Hematopoietic multipotent progenitor cell (in vitro differentiated cells): Measurements from ENCODE around the gene A2ML1. TPM values are rescaled to one million over a fixed set of nuclear protein-coding genes. Genes with fewer than 3 reads are reported as not detected.
A peak's percentile ranks its signal among the peaks of the same experiment; 100 is the strongest.
"Not testable (repeated sequence)": the region's sequence is repeated elsewhere in the genome, so short reads cannot be mapped to it uniquely, and the experiment has no call there.

Source experiments
- DNase-seq, 3 donors: peaks; one replicate each; pipeline ENCODE4 v3.0.0-alpha.2; 2011 to 2015; ENCODE audit warnings: low read depth in 2 of 3, low spot score in 2 of 3
- total RNA-seq: library from RNA; depleted of rRNA; stranded (reverse); fragments of >200 nt; gene quantifications from one replicate; pipeline ENCODE4 v1.2.3, GENCODE V29; 2012

The A2ML1 gene
- total RNA-seq, 1 donor: under 0.01 TPM

DNA sequence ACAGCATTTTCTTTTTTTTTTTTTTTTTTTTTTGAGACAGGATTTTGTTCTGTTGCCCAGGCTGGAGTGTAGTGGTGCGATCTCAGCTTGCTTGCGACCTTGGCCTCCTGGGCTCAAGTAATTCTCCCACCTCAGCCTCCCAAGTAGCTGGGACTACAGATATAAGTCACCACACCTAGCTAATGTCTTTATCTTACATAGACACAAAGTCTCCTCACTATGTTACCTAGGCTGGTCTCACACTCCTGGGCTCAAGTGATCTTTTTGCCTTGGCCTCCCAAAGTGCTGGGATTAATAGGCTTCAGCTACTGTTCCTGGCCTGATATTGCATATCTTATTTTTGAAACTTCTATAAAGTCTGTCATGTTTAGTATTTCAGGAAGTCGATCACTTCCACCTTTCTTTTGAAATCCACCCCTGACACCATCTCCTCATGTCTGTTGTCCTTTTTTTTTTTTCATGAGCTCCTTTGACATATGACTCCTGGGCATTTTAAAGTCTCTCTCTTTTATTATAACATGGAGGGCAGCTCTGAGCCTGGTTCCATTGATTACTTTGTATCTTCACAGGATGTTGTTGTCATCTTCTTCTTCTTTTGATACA, 5.9 kb upstream of the A2ML1 start:
- DNase-seq: no peak

DNA sequence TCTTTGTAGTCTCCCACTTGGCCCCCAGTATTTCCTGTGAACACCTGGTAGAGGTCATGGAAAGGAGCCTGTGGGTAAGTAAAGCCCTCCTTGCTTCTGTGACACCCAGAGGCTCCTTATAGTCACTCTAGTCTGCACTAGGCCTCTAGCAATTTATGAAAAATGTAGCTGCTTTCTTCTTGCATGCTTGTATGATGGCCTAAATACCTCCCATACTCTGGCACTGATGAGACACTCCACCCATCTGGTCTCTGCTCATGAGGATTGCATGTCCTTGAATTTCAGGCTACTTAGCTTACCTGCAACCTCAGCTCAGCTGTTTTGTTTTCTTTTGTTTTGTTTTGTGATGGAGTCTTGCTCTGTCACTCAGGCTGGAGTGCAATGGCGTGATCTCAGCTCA, 4.6 kb upstream of the A2ML1 start:
- DNase-seq: no peak

- DNase-seq: no peak
Observed at GRCh38 chr12:8818526-8818925, 3.9 kb upstream of the A2ML1 start.

- DNase-seq: no peak
Observed at GRCh38 chr12:8819666-8819980, 2.8 kb upstream of the A2ML1 start.

DNA sequence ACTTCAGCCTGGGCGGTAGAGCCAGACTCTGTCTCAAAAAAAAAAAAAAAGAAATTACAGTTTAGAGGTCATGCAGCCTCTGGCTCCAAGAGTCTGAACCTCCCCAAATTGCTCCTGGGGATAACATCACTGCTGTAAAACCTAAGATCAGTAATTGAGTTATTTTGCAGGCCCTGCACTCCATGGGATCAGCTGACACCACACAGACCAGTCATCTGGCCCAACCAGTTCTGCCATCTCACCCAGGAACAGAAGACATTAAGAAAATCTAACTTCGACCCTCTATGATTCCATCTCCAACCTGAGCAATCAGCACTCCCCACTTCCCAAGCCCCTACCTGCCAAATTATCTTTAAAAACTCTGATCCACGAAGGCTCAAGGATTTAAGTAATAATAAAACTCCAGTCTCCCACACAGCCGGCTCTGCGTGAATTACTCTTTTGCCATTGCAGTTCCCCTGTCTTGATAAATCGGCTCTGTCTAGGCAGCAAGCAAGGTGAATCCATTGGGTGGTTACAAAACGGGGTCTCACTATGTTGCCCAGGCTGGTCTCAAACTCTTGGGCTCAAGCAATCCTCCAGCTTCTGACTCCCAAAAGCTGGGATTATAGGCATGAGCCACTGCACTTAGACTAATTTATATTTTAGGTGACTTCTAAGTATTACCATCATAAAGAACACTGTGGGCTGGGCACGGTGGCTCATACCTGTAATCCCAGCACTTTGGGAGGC, 1.6 kb upstream of the A2ML1 start:
- not testable (repeated sequence) for DNase-seq

- DNase-seq: no peak
Observed at GRCh38 chr12:8821591-8821990, 830 bp upstream of the A2ML1 start.

DNA sequence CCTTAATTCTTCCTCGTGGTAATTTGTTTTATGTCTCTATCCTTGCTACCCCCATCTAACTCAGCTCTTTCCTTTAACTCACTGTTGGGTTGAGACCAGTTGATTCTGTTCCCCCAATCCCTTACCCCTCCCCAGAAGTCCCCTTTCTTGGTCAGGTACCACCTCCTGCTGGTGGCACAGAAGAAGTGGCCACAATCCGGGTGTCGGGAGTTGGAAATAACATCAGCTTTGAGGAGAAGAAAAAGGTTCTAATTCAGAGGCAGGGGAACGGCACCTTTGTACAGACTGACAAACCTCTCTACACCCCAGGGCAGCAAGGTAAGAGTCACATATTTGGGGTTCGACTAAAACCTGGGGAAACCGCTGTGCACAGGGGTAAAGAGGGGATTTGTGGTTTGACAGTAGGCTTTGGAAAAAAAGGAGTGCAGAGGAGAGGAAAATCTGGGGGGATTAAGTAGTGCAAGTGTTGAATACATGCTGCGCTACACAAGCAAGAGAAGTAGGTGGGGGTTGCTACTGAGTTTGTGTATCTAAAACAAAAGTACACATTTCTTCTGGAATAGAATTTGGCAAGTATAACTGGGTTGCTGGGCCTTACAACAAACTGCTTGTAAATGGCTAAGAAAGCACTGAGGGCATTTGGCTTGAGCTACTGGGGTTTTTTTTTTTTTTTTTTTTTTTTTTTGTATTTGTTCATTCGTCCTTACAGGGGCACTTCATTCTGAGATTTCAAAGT, 1.3 kb downstream of the A2ML1 start:
- DNase-seq: peak in 2 of 3 donors; percentile 35 to 54

DNA sequence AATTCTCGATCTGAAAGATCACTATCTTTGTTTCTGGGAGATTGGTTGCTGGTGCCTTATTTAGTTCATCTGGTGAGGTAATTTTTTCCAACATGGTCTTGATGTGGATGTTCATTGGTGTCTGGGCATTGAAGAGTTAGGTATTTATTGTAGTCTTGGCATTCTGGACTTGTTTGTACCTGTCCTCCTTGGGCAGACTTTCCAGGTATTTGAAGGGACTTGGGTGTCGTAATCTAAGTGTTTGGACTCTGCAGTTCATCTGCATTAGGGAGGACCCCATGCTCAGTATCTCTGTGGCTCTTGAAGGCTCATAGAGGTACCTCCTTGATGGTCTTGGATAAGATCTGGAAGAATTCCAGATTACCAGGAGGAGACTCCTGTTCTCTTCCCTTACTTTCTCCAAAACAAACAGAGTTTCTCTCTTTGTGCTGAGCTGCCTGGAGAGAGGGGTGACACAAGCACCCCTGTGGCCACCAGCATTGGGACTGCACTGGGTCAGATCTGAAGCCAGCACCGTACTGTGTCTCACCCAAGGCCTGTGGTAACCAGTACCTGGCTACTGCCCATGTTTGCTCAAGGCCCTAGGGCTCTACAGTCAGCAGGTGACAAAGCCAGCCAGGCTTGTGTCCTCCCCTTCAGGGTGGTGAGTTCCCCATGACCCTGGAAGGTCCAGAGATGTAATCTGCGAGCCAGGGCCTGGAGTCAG, 5.3 kb downstream of the A2ML1 start:
- no peak for DNase-seq

- peak in 1 of 3 donors; percentile 35 for DNase-seq
Observed at GRCh38 chr12:8828257-8829124, 6.1 kb downstream of the A2ML1 start.

DNA sequence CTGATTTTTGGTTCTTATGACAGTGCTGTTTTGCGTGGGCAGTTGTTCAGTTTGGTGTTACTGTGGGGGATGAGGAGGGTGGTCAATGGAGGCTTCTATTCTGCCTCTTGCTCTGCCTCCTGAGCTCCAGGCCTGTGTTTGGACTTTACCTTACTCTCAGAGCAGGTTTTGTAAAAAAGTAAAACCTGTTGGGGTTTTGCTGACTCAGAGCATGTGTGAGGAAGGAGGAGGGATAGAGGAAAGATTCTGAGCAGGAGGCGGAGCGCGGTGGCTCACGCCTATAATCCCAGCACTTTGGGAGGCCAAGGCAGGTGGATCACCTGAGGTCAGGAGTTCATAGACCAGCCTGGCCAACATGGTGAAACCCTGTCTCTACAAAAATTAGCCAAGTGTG, 6.7 kb downstream of the A2ML1 start:
- DNase-seq: no peak

GRCh38 chr12:8829621-8830020, 7.2 kb downstream of the A2ML1 start:
- no peak for DNase-seq

- DNase-seq: no peak
Observed at GRCh38 chr12:8831116-8831515, 8.7 kb downstream of the A2ML1 start.

DNA sequence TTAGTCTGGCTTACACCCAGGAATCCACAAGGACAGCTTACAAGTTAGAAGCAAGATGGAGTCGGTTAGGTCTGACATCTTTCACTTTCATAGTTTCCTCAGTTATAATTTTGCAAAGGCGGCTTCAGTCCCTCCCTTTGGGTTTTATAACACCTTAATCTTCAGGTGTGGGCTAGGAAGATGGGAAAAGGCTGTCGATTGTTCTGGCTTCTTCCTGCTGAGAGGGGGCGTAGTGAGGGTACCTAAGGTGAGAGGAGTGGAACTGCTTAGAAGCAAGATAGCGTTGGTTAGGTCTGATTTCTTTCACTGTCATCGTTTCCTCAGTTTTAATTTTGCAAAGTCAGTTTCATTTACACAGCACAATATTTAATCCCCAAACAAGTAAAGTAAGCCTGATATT, 10.1 kb downstream of the A2ML1 start:
- DNase-seq: no peak

DNA sequence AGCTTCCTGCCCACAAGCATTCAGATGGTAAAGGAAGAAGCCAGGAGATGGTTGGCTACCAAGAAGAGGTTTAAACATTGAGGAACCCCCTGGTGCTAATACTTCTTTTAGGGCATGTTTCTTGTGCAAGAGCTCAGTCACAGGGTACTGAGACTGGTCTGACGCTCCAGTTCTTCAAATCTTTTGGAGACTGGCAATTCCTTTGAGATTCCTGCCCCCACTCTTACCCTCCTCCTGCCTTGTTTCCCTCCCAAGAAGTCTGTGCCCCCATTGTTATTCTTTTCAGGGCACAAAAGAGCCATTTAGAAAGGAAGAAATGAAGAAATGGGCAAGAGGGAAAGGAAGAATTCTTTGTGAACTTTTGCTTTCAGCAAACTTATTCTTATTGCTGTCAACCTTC, 11.8 kb downstream of the A2ML1 start:
- no peak for DNase-seq

- no peak for DNase-seq
Observed at GRCh38 chr12:8837291-8837690, 14.9 kb downstream of the A2ML1 start.

GRCh38 chr12:8840321-8840720, 17.9 kb downstream of the A2ML1 start:
- no peak for DNase-seq

DNA sequence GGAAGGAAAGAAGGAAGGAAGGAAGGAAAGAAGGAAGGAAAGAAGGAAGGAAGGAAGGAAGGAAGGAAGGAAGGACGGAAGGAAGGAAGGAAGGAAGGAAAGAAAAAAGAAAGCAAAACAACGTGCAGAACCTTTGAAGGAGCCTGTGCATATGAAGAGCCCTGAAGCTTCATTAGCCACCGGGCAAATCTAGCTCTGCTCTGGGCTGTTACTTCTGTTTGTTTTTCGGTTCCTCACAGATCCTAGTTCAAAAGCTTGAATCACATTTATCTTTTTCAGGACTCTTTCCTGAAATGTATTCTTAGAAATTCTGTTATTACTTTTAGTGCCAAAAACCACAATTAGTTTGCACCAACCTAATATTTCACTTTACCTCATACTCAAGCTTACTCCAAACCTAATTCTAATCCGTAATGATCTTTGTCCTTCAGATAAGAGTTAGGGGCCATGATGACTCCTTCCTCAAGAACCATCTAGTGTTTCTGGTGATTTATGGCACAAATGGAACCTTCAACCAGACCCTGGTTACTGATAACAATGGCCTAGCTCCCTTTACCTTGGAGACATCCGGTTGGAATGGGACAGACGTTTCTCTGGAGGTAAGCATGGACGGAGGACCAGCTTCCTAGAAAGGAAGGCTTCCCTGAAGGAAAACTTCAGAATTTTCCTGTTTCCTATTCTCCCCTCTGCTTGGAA, 18.7 kb downstream of the A2ML1 start:
- no peak for DNase-seq

- no peak for DNase-seq
Observed at GRCh38 chr12:8841778-8842177, 19.4 kb downstream of the A2ML1 start.

DNA sequence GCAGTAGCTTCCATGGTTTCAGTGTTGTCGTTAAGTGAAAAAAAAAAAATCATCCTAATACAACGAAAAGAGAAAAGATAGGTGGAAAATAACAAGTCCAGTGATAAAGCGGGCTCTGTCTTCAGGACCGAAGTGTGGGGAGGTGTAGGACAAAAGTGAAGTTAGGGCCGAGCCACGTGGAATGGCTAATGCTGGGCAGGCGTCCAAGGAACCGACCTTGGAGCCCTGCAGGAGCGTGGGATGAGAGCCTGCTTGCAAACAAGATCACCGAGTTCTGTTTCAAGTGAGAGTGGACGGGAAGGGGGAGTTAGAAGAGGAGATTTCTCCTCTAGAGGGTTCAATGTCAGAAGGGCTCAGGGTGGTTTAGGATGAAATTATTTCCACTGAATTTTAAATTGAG, 22.2 kb downstream of the A2ML1 start:
- no peak for DNase-seq

- no peak for DNase-seq
Observed at GRCh38 chr12:8846305-8846704, 23.9 kb downstream of the A2ML1 start.
